ENCODE measurements around the gene KRTAP10-6.

KRTAP10-6 gene

DNA sequence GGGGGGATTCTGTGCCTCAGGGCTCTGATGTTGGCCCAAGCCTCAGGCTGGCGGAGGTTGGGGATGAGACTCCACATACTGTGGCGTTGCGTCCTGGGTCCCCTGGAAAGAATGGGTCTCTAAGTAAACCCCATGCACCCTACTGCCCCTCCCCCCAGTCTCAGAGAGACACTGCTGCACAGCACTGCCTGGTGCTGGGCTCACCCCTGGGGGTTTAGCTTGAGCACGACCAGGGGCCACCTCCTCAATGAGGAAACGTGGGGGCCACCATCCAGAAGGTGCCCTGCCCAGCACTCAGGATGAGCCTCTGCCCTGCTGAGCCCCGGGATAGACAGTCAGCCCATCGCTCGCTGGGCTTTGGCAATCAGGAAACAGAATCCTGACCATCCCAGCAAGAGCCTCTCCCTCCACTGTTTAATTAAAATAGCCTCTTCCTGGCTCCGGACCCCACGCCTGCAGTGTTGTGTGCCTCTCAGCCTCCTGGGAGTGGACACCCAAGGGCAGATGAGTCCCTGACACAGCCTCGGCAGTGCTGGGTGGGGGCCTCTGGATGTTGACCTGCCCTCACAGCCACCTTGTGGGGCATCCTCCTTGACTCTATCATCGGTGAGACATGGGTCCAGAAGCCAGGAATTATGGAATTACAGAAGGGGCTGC, 22.3 kb downstream of the KRTAP10-6 start:
- H3K4me3 ChIP-seq (ENCODE audit: low read length, poor library complexity, severe bottlenecking): no peak overlapping the region
- H3K4me1 ChIP-seq (ENCODE audit: insufficient read depth, low read length, poor library complexity, severe bottlenecking): no peaks in the 10 kb centered on the region
- H4K20me1 ChIP-seq (ENCODE audit: insufficient read depth, low read length, poor library complexity, severe bottlenecking): no peaks in the 10 kb centered on the region
- H3K9ac ChIP-seq (ENCODE audit: low read depth, low read length, poor library complexity, severe bottlenecking): no peak overlapping the region
- no peaks in the 10 kb centered on the region for H3F3A ChIP-seq (ENCODE audit: low read depth)
- no peaks in the 10 kb centered on the region for H3K9me3 ChIP-seq (ENCODE audit: insufficient read depth, low read depth, low read length)
- no peaks in the 10 kb centered on the region for H3K9me2 ChIP-seq (replicated peaks; ENCODE audit: low read depth, low read length)
- H2AFZ ChIP-seq (ENCODE audit: low read length): no peak overlapping the region
- H3K36me3 ChIP-seq (ENCODE audit: insufficient read depth, low read length): no peaks in the 10 kb centered on the region
- TF ChIP-seq EZH2phosphoT487 (IDR thresholded peaks at IDR 0.05; ENCODE audit: borderline replicate concordance): no peak
- TF ChIP-seq, protein P1, sequence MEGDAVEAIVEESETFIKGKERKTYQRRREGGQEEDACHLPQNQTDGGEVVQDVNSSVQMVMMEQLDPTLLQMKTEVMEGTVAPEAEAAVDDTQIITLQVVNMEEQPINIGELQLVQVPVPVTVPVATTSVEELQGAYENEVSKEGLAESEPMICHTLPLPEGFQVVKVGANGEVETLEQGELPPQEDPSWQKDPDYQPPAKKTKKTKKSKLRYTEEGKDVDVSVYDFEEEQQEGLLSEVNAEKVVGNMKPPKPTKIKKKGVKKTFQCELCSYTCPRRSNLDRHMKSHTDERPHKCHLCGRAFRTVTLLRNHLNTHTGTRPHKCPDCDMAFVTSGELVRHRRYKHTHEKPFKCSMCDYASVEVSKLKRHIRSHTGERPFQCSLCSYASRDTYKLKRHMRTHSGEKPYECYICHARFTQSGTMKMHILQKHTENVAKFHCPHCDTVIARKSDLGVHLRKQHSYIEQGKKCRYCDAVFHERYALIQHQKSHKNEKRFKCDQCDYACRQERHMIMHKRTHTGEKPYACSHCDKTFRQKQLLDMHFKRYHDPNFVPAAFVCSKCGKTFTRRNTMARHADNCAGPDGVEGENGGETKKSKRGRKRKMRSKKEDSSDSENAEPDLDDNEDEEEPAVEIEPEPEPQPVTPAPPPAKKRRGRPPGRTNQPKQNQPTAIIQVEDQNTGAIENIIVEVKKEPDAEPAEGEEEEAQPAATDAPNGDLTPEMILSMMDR (conservative IDR thresholded peaks at IDR 0.05; ENCODE audit: low read length): no peak
- H3K4me2 ChIP-seq (ENCODE audit: low read depth, low read length, poor library complexity, severe bottlenecking): no peak overlapping the region
- no peaks in the 10 kb centered on the region for H3K27me3 ChIP-seq (ENCODE audit: insufficient read depth, low read length, poor library complexity, severe bottlenecking)
- no peaks in the 10 kb centered on the region for H3K79me2 ChIP-seq (ENCODE audit: insufficient read depth, low read length)

DNA sequence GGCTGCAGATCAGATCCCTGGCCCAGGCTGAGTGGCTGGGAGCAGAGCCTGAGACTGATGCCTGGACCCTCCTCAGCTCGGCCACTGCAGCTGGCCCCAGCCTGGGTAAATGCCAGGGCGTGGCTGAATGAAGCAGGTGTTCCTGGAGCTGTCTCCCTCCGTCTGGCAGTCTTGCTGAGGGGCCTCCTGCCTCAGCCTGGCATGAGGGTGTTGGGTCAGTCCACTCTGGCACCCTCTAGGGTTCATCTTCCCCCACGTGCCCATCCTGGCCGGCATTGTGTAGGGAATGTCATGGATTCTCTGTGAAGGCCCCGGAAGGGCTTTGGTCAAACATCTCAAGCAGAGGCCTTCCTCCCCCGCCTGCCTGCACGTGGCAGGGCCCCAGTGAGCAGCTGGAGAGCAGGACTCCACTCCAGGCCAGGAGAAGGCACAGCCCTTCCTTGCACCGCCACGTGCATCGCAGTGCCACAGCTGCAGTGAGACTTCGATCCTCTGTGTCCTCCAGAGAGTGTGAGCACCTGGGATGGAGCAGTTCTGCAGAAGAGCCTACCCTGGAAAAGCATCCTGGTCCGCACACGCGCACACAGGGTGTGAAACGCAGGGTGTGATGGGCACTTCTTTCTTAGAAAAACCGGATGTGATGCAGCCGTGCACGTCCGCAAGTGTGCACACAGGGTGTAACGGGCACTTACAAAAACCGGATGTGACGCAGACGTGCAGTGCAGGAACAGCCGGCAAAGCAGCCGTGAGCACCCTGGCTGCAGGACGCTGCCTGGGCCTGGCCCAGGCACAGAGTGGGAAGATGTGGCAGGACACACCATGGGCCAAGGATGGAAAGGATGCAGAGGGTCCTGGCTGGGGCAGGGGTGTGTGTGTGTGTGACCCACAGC, 23.4 kb downstream of the KRTAP10-6 start:
- Histone ChIP-seq H3K4me2 (ENCODE audit: low read depth, low read length, poor library complexity, severe bottlenecking) (no peak overlapping the region), H3K4me1 (ENCODE audit: insufficient read depth, low read length, poor library complexity, severe bottlenecking) (no peaks in the 10 kb centered on the region), H4K20me1 (ENCODE audit: insufficient read depth, low read length, poor library complexity, severe bottlenecking) (no peaks in the 10 kb centered on the region), H3K79me2 (ENCODE audit: insufficient read depth, low read length) (no peaks in the 10 kb centered on the region), H3K9me3 (ENCODE audit: insufficient read depth, low read depth, low read length) (no peaks in the 10 kb centered on the region), H3K36me3 (ENCODE audit: insufficient read depth, low read length) (no peaks in the 10 kb centered on the region), H3F3A (ENCODE audit: low read depth) (no peaks in the 10 kb centered on the region), H2AFZ (ENCODE audit: low read length) (no peak overlapping the region), H3K27me3 (ENCODE audit: insufficient read depth, low read length, poor library complexity, severe bottlenecking) (no peaks in the 10 kb centered on the region), H3K9ac (ENCODE audit: low read depth, low read length, poor library complexity, severe bottlenecking) (no peak overlapping the region), H3K9me2 (replicated peaks; ENCODE audit: low read depth, low read length) (no peaks in the 10 kb centered on the region), H3K4me3 (ENCODE audit: low read length, poor library complexity, severe bottlenecking) (no peak overlapping the region)
- TF ChIP-seq, protein P1 (conservative IDR thresholded peaks at IDR 0.05; ENCODE audit: low read length): no peak
- no peak for TF ChIP-seq EZH2phosphoT487 (IDR thresholded peaks at IDR 0.05; ENCODE audit: borderline replicate concordance)

DNA sequence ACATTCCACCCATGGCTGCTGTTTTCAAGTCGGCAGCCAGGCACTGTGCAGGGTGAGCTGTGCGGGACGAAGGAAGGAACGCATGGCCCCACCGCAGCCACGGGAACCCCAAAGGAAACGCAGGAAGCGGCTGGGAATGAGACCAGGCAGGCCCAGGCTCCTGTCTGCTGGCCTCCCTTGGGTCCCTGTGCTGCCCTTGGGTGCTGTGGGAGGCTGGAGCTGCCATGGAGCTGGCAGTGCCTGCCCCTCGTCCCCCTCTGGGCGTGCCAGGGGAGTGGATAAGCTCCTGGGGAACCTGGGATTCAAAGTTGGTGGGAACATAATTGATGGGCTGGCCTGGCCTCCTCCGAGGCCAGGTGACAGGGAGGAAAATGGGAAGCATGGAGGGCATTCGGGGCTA, 24.0 kb downstream of the KRTAP10-6 start:
- Histone ChIP-seq H3K9me2 (replicated peaks; ENCODE audit: low read depth, low read length) (no peaks in the 10 kb centered on the region), H3K9me3 (ENCODE audit: insufficient read depth, low read depth, low read length) (no peaks in the 10 kb centered on the region), H3K4me3 (ENCODE audit: low read length, poor library complexity, severe bottlenecking) (no peak overlapping the region), H3K36me3 (ENCODE audit: insufficient read depth, low read length) (no peaks in the 10 kb centered on the region), H3F3A (ENCODE audit: low read depth) (no peaks in the 10 kb centered on the region), H3K4me2 (ENCODE audit: low read depth, low read length, poor library complexity, severe bottlenecking) (no peak overlapping the region), H3K9ac (ENCODE audit: low read depth, low read length, poor library complexity, severe bottlenecking) (no peak overlapping the region), H2AFZ (ENCODE audit: low read length) (no peak overlapping the region), H4K20me1 (ENCODE audit: insufficient read depth, low read length, poor library complexity, severe bottlenecking) (no peaks in the 10 kb centered on the region), H3K79me2 (ENCODE audit: insufficient read depth, low read length) (no peaks in the 10 kb centered on the region), H3K4me1 (ENCODE audit: insufficient read depth, low read length, poor library complexity, severe bottlenecking) (no peaks in the 10 kb centered on the region), H3K27me3 (ENCODE audit: insufficient read depth, low read length, poor library complexity, severe bottlenecking) (no peaks in the 10 kb centered on the region)
- no peak for TF ChIP-seq EZH2phosphoT487 (IDR thresholded peaks at IDR 0.05; ENCODE audit: borderline replicate concordance)
- TF ChIP-seq, protein P1 (conservative IDR thresholded peaks at IDR 0.05; ENCODE audit: low read length): no peak

All from Loucy (cell line).